Muscle layer of duodenum (tissue), 2 donors: ENCODE data around the gene ITGAD.

Experiments
- H3K27ac ChIP-seq: one replicate; pipeline ENCODE4 v1.7.0; 2013; ENCODE audit warnings: mild to moderate bottlenecking, low read length
- H3K27me3 ChIP-seq: one replicate; pipeline ENCODE4 v1.7.0; 2013; ENCODE audit warnings: low read depth, mild to moderate bottlenecking, control low read depth, low read length
- H3K36me3 ChIP-seq, 2 donors: one replicate each; pipeline ENCODE4 v1.7.0; 2013; ENCODE audit warnings: low read length in 2 of 2, control low read depth in 1 of 2, mild to moderate bottlenecking in 1 of 2; ENCODE audit not compliant: insufficient read depth in 2 of 2, control insufficient read depth in 1 of 2
- H3K4me1 ChIP-seq, 2 donors: one replicate each; pipeline ENCODE4 v1.7.0; 2013; ENCODE audit warnings: low read length in 2 of 2, mild to moderate bottlenecking in 2 of 2, control low read depth in 1 of 2, moderate library complexity in 1 of 2; ENCODE audit not compliant: insufficient read depth in 2 of 2, control insufficient read depth in 1 of 2
- H3K4me3 ChIP-seq, 2 donors: one replicate each; pipeline ENCODE4 v1.7.0; 2013; ENCODE audit warnings: low read length in 2 of 2, low read depth in 1 of 2, mild to moderate bottlenecking in 1 of 2
- H3K9me3 ChIP-seq, 2 donors: one replicate each; pipeline ENCODE4 v1.7.0; 2013; ENCODE audit warnings: low read length in 2 of 2, control low read depth in 1 of 2, mild to moderate bottlenecking in 1 of 2; ENCODE audit not compliant: control insufficient read depth in 1 of 2
- donor health status: healthy.

The ITGAD gene

GRCh38 chr16:31393056-31393455 is at the start of gene ITGAD:
Gene ITGAD (plus strand): TSS chr16:31393335. CDS start chr16:31393361, 26 bp downstream.
- Histone ChIP-seq H3K36me3 (no peaks in the 10 kb centered on the region), H3K9me3 (no peaks in the 10 kb centered on the region), H3K27ac (no peak within 1 kb of the TSS), H3K4me3 (no peak within 1 kb of the TSS), H3K4me1 (no peaks in the 10 kb centered on the region), H3K27me3 (no peaks in the 10 kb centered on the region)

GRCh38 chr16:31344712-31345111 is 48.4 kb upstream of the ITGAD start:
- Histone ChIP-seq H3K4me1 (no peaks in the 10 kb centered on the region), H3K27ac (no peak overlapping the region), H3K36me3 (no peaks in the 10 kb centered on the region), H3K27me3 (no peaks in the 10 kb centered on the region), H3K4me3 (no peak overlapping the region), H3K9me3 (no peaks in the 10 kb centered on the region)

GRCh38 chr16:31347445-31347844 is 45.7 kb upstream of the ITGAD start:
- no peaks in the 10 kb centered on the region for H3K9me3 ChIP-seq
- H3K4me3 ChIP-seq = no peak overlapping the region
- H3K27ac ChIP-seq = no peak overlapping the region
- no peaks in the 10 kb centered on the region for H3K4me1 ChIP-seq
- H3K27me3 ChIP-seq = no peaks in the 10 kb centered on the region
- no peaks in the 10 kb centered on the region for H3K36me3 ChIP-seq

- H3K27ac ChIP-seq = no peak overlapping the region
Observed at GRCh38 chr16:31348579-31348978, 44.6 kb upstream of the ITGAD start.

GRCh38 chr16:31350275-31351005 is 42.7 kb upstream of the ITGAD start:
- Histone ChIP-seq H3K27ac (no peak overlapping the region), H3K36me3 (no peaks in the 10 kb centered on the region), H3K9me3 (no peaks in the 10 kb centered on the region), H3K4me3 (no peak overlapping the region), H3K27me3 (no peaks in the 10 kb centered on the region), H3K4me1 (no peaks in the 10 kb centered on the region)

More at GRCh38 chr16:31348579-31348978, 44.6 kb upstream of the ITGAD start:
- H3K4me3 ChIP-seq = no peak overlapping the region
- H3K27me3 ChIP-seq = no peaks in the 10 kb centered on the region
- H3K36me3 ChIP-seq = no peaks in the 10 kb centered on the region
- no peaks in the 10 kb centered on the region for H3K9me3 ChIP-seq
- no peaks in the 10 kb centered on the region for H3K4me1 ChIP-seq

GRCh38 chr16:31351246-31351941 is 41.7 kb upstream of the ITGAD start:
- H3K9me3 ChIP-seq = no peaks in the 10 kb centered on the region
- H3K4me3 ChIP-seq = no peak overlapping the region
- no peaks in the 10 kb centered on the region for H3K36me3 ChIP-seq
- H3K27ac ChIP-seq = peak overlapping the region; percentile 67
- H3K27me3 ChIP-seq = no peaks in the 10 kb centered on the region
- no peaks in the 10 kb centered on the region for H3K4me1 ChIP-seq

GRCh38 chr16:31351942-31352325 is 41.2 kb upstream of the ITGAD start:
- Histone ChIP-seq H3K4me1 (no peaks in the 10 kb centered on the region), H3K27ac (peak overlapping the region; percentile 67), H3K36me3 (no peaks in the 10 kb centered on the region), H3K4me3 (no peak overlapping the region), H3K9me3 (no peaks in the 10 kb centered on the region), H3K27me3 (no peaks in the 10 kb centered on the region)

GRCh38 chr16:31352376-31353115 is 40.6 kb upstream of the ITGAD start:
- H3K27ac ChIP-seq = peak overlapping the region; percentile 67
- no peaks in the 10 kb centered on the region for H3K4me1 ChIP-seq
- H3K4me3 ChIP-seq = no peak overlapping the region
- no peaks in the 10 kb centered on the region for H3K36me3 ChIP-seq
- no peaks in the 10 kb centered on the region for H3K27me3 ChIP-seq
- H3K9me3 ChIP-seq = no peaks in the 10 kb centered on the region

- Histone ChIP-seq H3K4me3 (peak within 1 kb of the TSS; percentile 28 to 48), H3K27me3 (no peaks in the 10 kb centered on the region), H3K36me3 (no peaks in the 10 kb centered on the region), H3K9me3 (no peaks in the 10 kb centered on the region), H3K4me1 (no peaks in the 10 kb centered on the region), H3K27ac (peak within 1 kb of the TSS; percentile 36)
Observed at GRCh38 chr16:31354394-31355291, 38.5 kb upstream of the ITGAD start, which contains the start of gene ITGAX. Gene ITGAX (plus strand): TSS chr16:31355176. CDS start chr16:31355255, 79 bp downstream.

GRCh38 chr16:31355431-31356100 is 37.6 kb upstream of the ITGAD start:
- Histone ChIP-seq H3K4me1 (no peaks in the 10 kb centered on the region), H3K36me3 (no peaks in the 10 kb centered on the region), H3K4me3 (peak overlapping the region; percentile 28 to 48), H3K27me3 (no peaks in the 10 kb centered on the region), H3K9me3 (no peaks in the 10 kb centered on the region), H3K27ac (peak overlapping the region; percentile 29)
